Lower leg skin (tissue), 3 donors: ENCODE measurements around the gene CNTN4.

ENCODE experiments used
- CTCF ChIP-seq, 3 donors: fragments of 450-650 bp; IDR thresholded peaks; one replicate each; pipeline ENCODE4 v1.5.1; 2016; ENCODE audit warnings: antibody characterized with exemption in 3 of 3, mild to moderate bottlenecking in 3 of 3, moderate library complexity in 2 of 3
- POLR2A ChIP-seq, 2 donors: fragments of 450-650 bp; IDR thresholded peaks; one replicate each; pipeline ENCODE4 v1.6.1; 2016 to 2017; ENCODE audit warnings: antibody characterized with exemption in 2 of 2, mild to moderate bottlenecking in 1 of 2, moderate library complexity in 1 of 2

GRCh38 chr3:2879023-2879422 lies 780.4 kb downstream of the CNTN4 start:
- TF ChIP-seq CTCF (IDR thresholded peaks at IDR 0.05) (no peak), POLR2A (IDR thresholded peaks at IDR 0.05) (no peak)
